H9 (cell line): ENCODE data around the gene TESPA1. TPM values are rescaled to one million over a fixed set of nuclear protein-coding genes. Genes with fewer than 3 reads are reported as not detected.

ENCODE experiments used
- DNase-seq: peaks from one replicate; pipeline ENCODE4 v3.0.0-alpha.2; 2017
- H2AFZ ChIP-seq: one replicate; pipeline ENCODE4 v1.6.1; 2013; ENCODE audit warnings: mild to moderate bottlenecking, low read length, control low read depth, moderate library complexity
- H2AK5ac ChIP-seq: 2 replicates; pipeline ENCODE4 v1.6.1; 2013; ENCODE audit warnings: low read length, control low read depth, mixed read lengths; ENCODE audit not compliant: insufficient read length
- H2BK120ac ChIP-seq: one replicate; pipeline ENCODE4 v1.6.1; 2013; ENCODE audit warnings: low read depth, mild to moderate bottlenecking, low read length, control low read depth, inconsistent platforms; ENCODE audit not compliant: poor library complexity, severe bottlenecking
- H2BK12ac ChIP-seq: 2 replicates; pipeline ENCODE4 v1.6.1; 2013; ENCODE audit warnings: low read length, control low read depth, mixed read lengths, low read depth; ENCODE audit not compliant: insufficient read length
- H2BK15ac ChIP-seq: 2 replicates; pipeline ENCODE4 v1.6.1; 2013; ENCODE audit warnings: low read depth, low read length, control low read depth
- H2BK20ac ChIP-seq: one replicate; pipeline ENCODE4 v1.6.1; 2013; ENCODE audit warnings: low read depth, mild to moderate bottlenecking, low read length, control low read depth, inconsistent platforms; ENCODE audit not compliant: poor library complexity, severe bottlenecking
- H2BK5ac ChIP-seq: 2 replicates; pipeline ENCODE4 v1.6.1; 2013; ENCODE audit warnings: low read length, control low read depth, mixed read lengths; ENCODE audit not compliant: insufficient read length
- H3K14ac ChIP-seq: 2 replicates; pipeline ENCODE4 v1.6.1; 2013; ENCODE audit warnings: low read length, control low read depth; ENCODE audit not compliant: insufficient read depth
- H3K18ac ChIP-seq: 2 replicates; pipeline ENCODE4 v1.6.1; 2013; ENCODE audit warnings: low read depth, mild to moderate bottlenecking, mixed read lengths, low read length, control low read depth; ENCODE audit not compliant: insufficient read length
- H3K23ac ChIP-seq: 2 replicates; pipeline ENCODE4 v1.6.1; 2013; ENCODE audit warnings: low read length, control low read depth, mixed read lengths, low read depth; ENCODE audit not compliant: insufficient read length
- H3K23me2 ChIP-seq: 2 replicates; pipeline ENCODE4 v1.6.1; 2013; ENCODE audit warnings: low read depth, mild to moderate bottlenecking, mixed read lengths, low read length, control low read depth; ENCODE audit not compliant: insufficient read length, poor library complexity, severe bottlenecking
- H3K27ac ChIP-seq: 2 replicates; pipeline ENCODE4 v1.5.1; 2013; ENCODE audit warnings: low read length, control low read depth, mixed read lengths, low read depth; ENCODE audit not compliant: insufficient read length
- H3K27me3 ChIP-seq: 2 replicates; pipeline ENCODE4 v1.6.1; 2013; ENCODE audit warnings: low read length, control low read depth, inconsistent platforms; ENCODE audit not compliant: insufficient read depth
- H3K4ac ChIP-seq: 2 replicates; pipeline ENCODE4 v1.6.1; 2013; ENCODE audit warnings: low read depth, mild to moderate bottlenecking, control low read depth, inconsistent platforms, low read length, moderate library complexity
- H3K4me1 ChIP-seq: 2 replicates; pipeline ENCODE4 v1.6.1; 2013; ENCODE audit warnings: low read length, control low read depth, inconsistent platforms; ENCODE audit not compliant: insufficient read depth
- H3K4me2 ChIP-seq: 2 replicates; pipeline ENCODE4 v1.6.1; 2013; ENCODE audit warnings: low read length, control low read depth, mixed read lengths; ENCODE audit not compliant: insufficient read length, insufficient read depth
- H3K56ac ChIP-seq: 2 replicates; pipeline ENCODE4 v1.6.1; 2013; ENCODE audit warnings: low read depth, mild to moderate bottlenecking, mixed read lengths, low read length, control low read depth; ENCODE audit not compliant: insufficient read length
- H3K79me1 ChIP-seq: 2 replicates; pipeline ENCODE4 v1.6.1; 2013; ENCODE audit warnings: low read depth, mild to moderate bottlenecking, moderate library complexity, low read length, control low read depth, inconsistent platforms; ENCODE audit not compliant: insufficient read depth, poor library complexity, severe bottlenecking
- H3K79me2 ChIP-seq: 2 replicates; pipeline ENCODE4 v1.6.1; 2013; ENCODE audit warnings: low read length, control low read depth, inconsistent platforms; ENCODE audit not compliant: insufficient read depth
- H3K9ac ChIP-seq: 2 replicates; pipeline ENCODE4 v1.6.1; 2013; ENCODE audit warnings: low read length, control low read depth, mixed read lengths; ENCODE audit not compliant: insufficient read length; ENCODE audit errors: extremely low read depth
- H3K9me3 ChIP-seq: one replicate; pipeline ENCODE4 v1.6.1; 2013; ENCODE audit warnings: low read depth, low read length, inconsistent platforms; ENCODE audit not compliant: control insufficient read depth
- H3T11ph ChIP-seq: one replicate; pipeline ENCODE4 v1.6.1; 2013; ENCODE audit warnings: mild to moderate bottlenecking, low read length, control low read depth, inconsistent platforms
- H4K20me1 ChIP-seq: one replicate; pipeline ENCODE4 v1.6.1; 2013; ENCODE audit not compliant: control insufficient read depth, insufficient read length, insufficient read depth
- H4K5ac ChIP-seq: 2 replicates; pipeline ENCODE4 v1.6.1; 2013; ENCODE audit warnings: low read depth, mild to moderate bottlenecking, mixed read lengths, low read length, control low read depth; ENCODE audit not compliant: insufficient read length
- H4K8ac ChIP-seq: replicated peaks from 2 replicates; pipeline ENCODE4 v1.6.1; 2013; ENCODE audit warnings: low read length, control low read depth, mixed read lengths, low read depth; ENCODE audit not compliant: insufficient read length
- H4K91ac ChIP-seq: 2 replicates; pipeline ENCODE4 v1.6.1; 2013; ENCODE audit warnings: low read depth, mild to moderate bottlenecking, moderate library complexity, mixed read lengths, low read length, control low read depth; ENCODE audit not compliant: insufficient read length
- H3K27ac Mint-ChIP-seq, 3 experiments: 2 replicates in 2 of 3; 3 replicates in 1 of 3; pipeline ENCODE4 v1.8.0; 2020 to 2021; ENCODE audit warnings: mixed read lengths in 3 of 3, mild to moderate bottlenecking in 1 of 3, moderate library complexity in 1 of 3
- H3K27me3 Mint-ChIP-seq: 2 replicates; pipeline ENCODE4 v1.8.0; 2021; ENCODE audit warnings: low read depth, mild to moderate bottlenecking, moderate library complexity, mixed read lengths
- H3K36me3 Mint-ChIP-seq, 3 experiments: 2 replicates in 2 of 3; 3 replicates in 1 of 3; pipeline ENCODE4 v1.8.0; 2020 to 2021; ENCODE audit warnings: low read depth in 3 of 3, mixed read lengths in 3 of 3; ENCODE audit not compliant: insufficient read depth in 1 of 3
- H3K4me1 Mint-ChIP-seq, 2 experiments: 2 replicates each; pipeline ENCODE4 v1.8.0; 2020; ENCODE audit warnings: mixed read lengths in 2 of 2
- H3K4me3 Mint-ChIP-seq, 2 experiments: 2 replicates in 1 of 2; 3 replicates in 1 of 2; pipeline ENCODE4 v1.8.0; 2020 to 2021; ENCODE audit warnings: mild to moderate bottlenecking in 2 of 2, mixed read lengths in 2 of 2, moderate library complexity in 1 of 2
- H3K9me3 Mint-ChIP-seq, 2 experiments: 2 replicates in 1 of 2; 3 replicates in 1 of 2; pipeline ENCODE4 v1.8.0; 2020; ENCODE audit warnings: mild to moderate bottlenecking in 2 of 2, mixed read lengths in 2 of 2, moderate library complexity in 1 of 2
- CTCF ChIP-seq: fragments of 200-600 bp; sonication (generic); conservative IDR thresholded peaks from 3 replicates; pipeline ENCODE4 v1.8.0; 2021; ENCODE audit warnings: antibody characterized with exemption, mild to moderate bottlenecking
- WGBS: extraction: QIAGEN DNeasy Blood & Tissue Kit; methylation state at CpG from one replicate; pipeline ENCODE4 v1.1.7; 2013; ENCODE audit warnings: missing lambda C conversion rate, low lambda C conversion rate, mixed read lengths; ENCODE audit not compliant: insufficient read length; ENCODE audit errors: extremely low coverage; 5-methylcytosine and 5-hydroxymethylcytosine counted together
- total RNA-seq: library from RNA; stranded (reverse); gene quantifications from 2 replicates; pipeline ENCODE4 v1.2.1, GENCODE V29; 2021

TESPA1 gene
- total RNA-seq, 1 experiment from 2014 or later, result not detected

- Histone ChIP-seq H3K23me2 (no peaks in the 10 kb centered on the region), H2BK15ac (no peak overlapping the region), H3K18ac (no peak overlapping the region), H3K9me3 (no peaks in the 10 kb centered on the region), H3K79me1 (no peaks in the 10 kb centered on the region), H2BK20ac (no peak overlapping the region), H3K27ac (no peak overlapping the region), H3K4me1 (0 out of 2 replicates have a peak, but pooled peaks cover 2% of the 10 kb centered on the region), H3K4me2 (no peak overlapping the region), H4K20me1 (no peaks in the 10 kb centered on the region), H3T11ph (no peak overlapping the region), H3K9ac (no peak overlapping the region), H3K23ac (no peak overlapping the region), H2BK12ac (no peak overlapping the region), H2AFZ (no peak overlapping the region), H2AK5ac (no peak overlapping the region), H2BK5ac (no peak overlapping the region), H3K56ac (no peak overlapping the region), H3K4ac (no peak overlapping the region), H3K27me3 (no peaks in the 10 kb centered on the region), H4K8ac (no peak overlapping the region), H2BK120ac (no peak overlapping the region), H4K91ac (no peak overlapping the region), H3K14ac (no peak overlapping the region), H4K5ac (no peak overlapping the region), H3K79me2 (no peaks in the 10 kb centered on the region)
- H3K27me3 Mint-ChIP-seq, result peaks cover 8% of the 10 kb centered on the region
- DNase-seq, result no peak
- H3K36me3 Mint-ChIP-seq, result peaks cover 5 to 12% (median 9%) of the 10 kb centered on the region in 3 experiments; a peak in 6 of 7 replicates
- peaks cover 12 to 15% of the 10 kb centered on the region in 2 experiments for H3K4me1 Mint-ChIP-seq
- peaks cover 20 to 21% of the 10 kb centered on the region in 2 experiments for H3K9me3 Mint-ChIP-seq
- no CpG with 5 or more reads among the region's 6 CpGs for WGBS
- no peak overlapping the region for H3K4me3 Mint-ChIP-seq
- H3K27ac Mint-ChIP-seq, result peak overlapping the region in 1 of 3 experiments; percentile 43; a peak in 2 of 7 replicates
- TF ChIP-seq CTCF, result no peak
Observed at GRCh38 chr12:55008944-55009585, 24.5 kb upstream of the TESPA1 start.
